K562 (cell line): ENCODE measurements around the gene POMP. TPM values are rescaled to one million over a fixed set of nuclear protein-coding genes. Genes with fewer than 3 reads are reported as not detected.

Experiments
- ATAC-seq: fragments of 200-7000 bp; cut with Tn5 transposase; 3 replicates; pipeline ENCODE4 v1.9.1; 2020; ENCODE audit warnings: moderate library complexity
- BruUV-seq: library from RNA; stranded (reverse); fragments of 400-500 nt; replicated peaks from 2 replicates; lab custom pipeline; 2021; lab: Mats Ljungman, UMichigan
- CTCF ChIA-PET: fragments of 300-600 bp; formaldehyde crosslinking; extraction: SDS; loops from one replicate; lab custom pipeline; 2021; ENCODE audit warnings: low intra/inter-chr PET ratio; lab: Yijun Ruan, JAX
- POLR2A ChIA-PET: fragments of 300-600, 350-650 bp; sonication (Branson Sonifier 250); formaldehyde crosslinking; extraction: SDS; loops from one replicate; lab custom pipeline; 2021; ENCODE audit warnings: antibody characterized with exemption, inconsistent platforms; lab: Yijun Ruan, JAX
- DNase-seq, 4 experiments: peaks; one replicate each; pipeline versions ENCODE4 v3.0.0 to v3.0.0-alpha.2; 2011 to 2018; ENCODE audit warnings: low spot score in 3 of 4, mixed read lengths in 3 of 4; ENCODE audit errors: extremely low read depth in 1 of 4
- FAIRE-seq: peaks from 2 replicates; lab custom pipeline; 2011; peaks lifted over from hg19 to GRCh38; lab: Jason Lieb, UNC
- H2AFZ ChIP-seq: 2 replicates; pipeline ENCODE4 v1.6.0; 2011; ENCODE audit warnings: low read depth, low read length, control low read depth, inconsistent platforms
- H3K27ac ChIP-seq: fragments of 200-600 bp; 3 replicates; pipeline ENCODE4 v1.8.0; 2011; ENCODE audit warnings: low read depth, mild to moderate bottlenecking, control low read depth, inconsistent platforms, low read length, moderate library complexity, mixed read lengths; ENCODE audit errors: extremely low read depth
- H3K27me3 ChIP-seq, 2 experiments: fragments of 300-600 bp in 1 of 2; 2 replicates in 1 of 2; 3 replicates in 1 of 2; pipeline versions ENCODE4 v1.6.0 to v1.8.0; 2011; ENCODE audit warnings: inconsistent platforms in 2 of 2, low read length in 2 of 2, mild to moderate bottlenecking in 1 of 2, mixed read lengths in 1 of 2, moderate library complexity in 1 of 2; ENCODE audit not compliant: control insufficient read depth in 2 of 2, insufficient read depth in 2 of 2
- H3K36me3 ChIP-seq: fragments of 300-600 bp; 3 replicates; pipeline ENCODE4 v1.8.0; 2011; ENCODE audit warnings: mild to moderate bottlenecking, low read length, inconsistent platforms; ENCODE audit not compliant: control insufficient read depth, insufficient read depth
- H3K4me1 ChIP-seq, 2 experiments: fragments of 200-600 bp in 1 of 2; replicated peaks in 1 of 2; 2 replicates in 1 of 2; 3 replicates in 1 of 2; pipeline versions ENCODE4 v1.5.1 to v1.8.0; 2011; ENCODE audit warnings: inconsistent platforms in 2 of 2, low read length in 2 of 2, mild to moderate bottlenecking in 1 of 2, mixed read lengths in 1 of 2, moderate library complexity in 1 of 2; ENCODE audit not compliant: control insufficient read depth in 2 of 2, insufficient read depth in 2 of 2
- H3K4me2 ChIP-seq: 2 replicates; pipeline ENCODE4 v1.6.1; 2011; ENCODE audit warnings: low read length, control low read depth, inconsistent platforms, mixed read lengths; ENCODE audit not compliant: insufficient read depth
- H3K4me3 ChIP-seq: fragments of 200-600 bp; sonication (generic), shearing (Covaris generic); 2 replicates; pipeline ENCODE4 v1.5.1; 2016; ENCODE audit warnings: control low read depth, inconsistent platforms
- H3K79me2 ChIP-seq: fragments of 200-600 bp; 3 replicates; pipeline ENCODE4 v1.8.0; 2011; ENCODE audit warnings: low read length, inconsistent platforms; ENCODE audit not compliant: control insufficient read depth, insufficient read depth
- H3K9ac ChIP-seq, 2 experiments: 2 replicates each; pipeline versions ENCODE4 v1.6.0 to v1.6.1; 2011; ENCODE audit warnings: low read depth in 2 of 2, low read length in 2 of 2, control low read depth in 1 of 2, inconsistent platforms in 1 of 2, mild to moderate bottlenecking in 1 of 2, mixed read lengths in 1 of 2; ENCODE audit not compliant: insufficient read depth in 1 of 2
- H3K9me1 ChIP-seq: one replicate; pipeline ENCODE4 v1.6.0; 2011; ENCODE audit warnings: inconsistent platforms, mild to moderate bottlenecking, low read length, moderate library complexity; ENCODE audit not compliant: control insufficient read depth, insufficient read depth
- H3K9me3 ChIP-seq: replicated peaks from 2 replicates; pipeline ENCODE4 v1.5.1; 2011; ENCODE audit warnings: low read depth, low read length, inconsistent platforms; ENCODE audit not compliant: control insufficient read depth, insufficient read depth
- H4K20me1 ChIP-seq: replicated peaks from 2 replicates; pipeline ENCODE4 v1.6.1; 2011; ENCODE audit warnings: low read length, inconsistent platforms, mixed read lengths; ENCODE audit not compliant: control insufficient read depth, insufficient read depth
- ATF4 ChIP-seq: fragments of 450-650 bp; formaldehyde crosslinking; IDR thresholded peaks from 2 replicates; pipeline ENCODE4 v1.4.0; 2022; ENCODE audit warnings: mild to moderate bottlenecking, moderate library complexity
- NR2C2 ChIP-seq, 2 experiments: fragments of 200-800 bp in 1 of 2; sonication (Bioruptor generic) in 1 of 2; sonication (generic) in 1 of 2; formaldehyde crosslinking in 1 of 2; IDR thresholded peaks; 2 replicates each; pipeline versions ENCODE4 v1.6.1 to v1.8.0; 2016 to 2022; ENCODE audit warnings: mild to moderate bottlenecking in 1 of 2, missing compliant biosample characterization in 1 of 2, missing genetic modification characterization in 1 of 2, missing genetic modification reagents in 1 of 2
- RBM15 ChIP-seq: fragments of 200-400 bp; formaldehyde crosslinking; IDR thresholded peaks from 2 replicates; pipeline ENCODE4 v1.6.1; 2018; ENCODE audit warnings: mild to moderate bottlenecking, low read length, moderate library complexity; ENCODE audit not compliant: insufficient read depth
- ZFP91 ChIP-seq: sonication (generic); formaldehyde crosslinking; IDR thresholded peaks from 2 replicates; pipeline ENCODE4 v1.8.0; 2022; ENCODE audit warnings: mild to moderate bottlenecking, missing genetic modification reagents
- WGBS: fragments of 100-300 bp; shearing (Covaris generic); methylation state at CpG from one replicate; pipeline ENCODE4 v1.1.6; 2016; ENCODE audit warnings: low coverage, mixed read lengths; ENCODE audit not compliant: insufficient coverage; ENCODE audit errors: missing lambda C conversion rate; 5-methylcytosine and 5-hydroxymethylcytosine counted together
- in situ Hi-C: fragments of 300-500 bp; cut with MboI; formaldehyde crosslinking; loops from 4 replicates; pipeline ENCODE4 v1.15.0; 2018; ENCODE audit warnings: inconsistent platforms, mixed read lengths
- intact Hi-C: fragments of 100-400 bp; cut with micrococcal nuclease; formaldehyde crosslinking; loops from 2 replicates; pipeline ENCODE4 v1.14.2; 2022
- polyA plus RNA-seq, 8 experiments: library from polyadenylated mRNA; depleted of rRNA in 4 of 8; stranded (reverse) in 5 of 8; unstranded in 3 of 8; fragments of >200 nt; fragmentation: Nextera tagmentation in 2 of 8; fragmentation: Illumina TruSeq in 1 of 8; extraction: Ambion mirVana in 2 of 8; extraction: Trizol in 1 of 8; gene quantifications; 2 replicates each; pipeline versions ENCODE4 v1.2.1 to v1.2.3, GENCODE V29; 2011 to 2014; ENCODE audit warnings: inconsistent platforms in 1 of 8, missing spikeins in 1 of 8
- total RNA-seq, 7 experiments: library from RNA; depleted of rRNA in 6 of 7; stranded (reverse); fragments of >200 nt in 6 of 7; fragmentation: Illumina TruSeq in 2 of 7; extraction: Trizol in 2 of 7; gene quantifications; 2 replicates each; pipeline versions ENCODE4 v1.2.1 to v1.2.3, GENCODE V29; 2011 to 2021; ENCODE audit warnings: low replicate concordance in 1 of 7

POMP gene
- total and polyA plus RNA-seq, 9 of the 15 experiments (the other 6 are each of a cell fraction or from before 2014, with no cell fraction given): 69.2 to 647 (median 118) TPM

DNA sequence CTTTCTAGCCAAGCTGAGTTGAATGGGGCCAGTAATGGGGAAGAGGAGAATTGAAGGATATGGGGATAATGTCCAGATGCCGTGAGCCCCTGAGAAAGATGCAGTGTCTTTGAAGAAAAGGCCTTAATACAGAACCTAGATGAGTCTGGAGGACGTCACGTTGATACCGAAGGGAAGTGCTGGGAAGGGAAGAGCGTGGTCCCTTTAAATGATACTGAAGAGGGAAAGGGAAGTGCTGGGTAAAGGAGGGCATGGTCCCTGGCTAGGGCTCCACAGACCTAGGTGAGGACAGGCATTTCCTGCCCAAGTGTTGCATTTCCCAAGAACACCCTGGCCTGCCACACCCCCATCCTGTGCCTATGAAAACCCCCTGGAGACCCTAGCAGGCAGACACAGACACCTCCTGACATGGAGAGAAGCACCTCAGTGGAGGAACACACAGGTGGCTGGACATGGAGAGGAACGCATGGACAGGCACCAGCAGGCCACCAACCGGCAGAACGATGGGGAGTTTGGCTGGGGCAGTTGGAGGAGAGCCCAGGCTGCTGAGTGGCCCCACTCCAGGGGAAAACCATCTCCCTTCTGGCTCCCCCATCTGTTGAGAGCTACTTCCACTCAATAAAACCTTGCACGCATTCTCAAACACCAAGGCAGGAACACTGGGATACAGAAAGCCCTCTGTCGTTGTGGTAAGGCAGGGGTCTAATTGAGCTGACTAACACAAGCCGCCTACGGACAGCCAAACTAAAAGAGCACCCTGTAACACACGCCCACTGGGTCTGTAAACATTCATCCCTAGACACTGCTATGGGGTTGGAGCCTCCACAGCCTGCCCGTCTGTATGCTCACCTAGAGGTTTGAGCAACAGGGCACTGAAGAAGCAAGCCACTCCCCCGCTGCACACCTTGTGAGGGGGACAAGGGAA, 34.9 kb upstream of the POMP start (continued):
- TF ChIP-seq ZFP91 (peak; percentile 53; the same call in 1 of the 2 replicates), NR2C2 (CRISPR knock-in tag; IDR thresholded peaks at IDR 0.05) (no peak), NR2C2 (tag; IDR thresholded peaks at IDR 0.05) (no peak)

- peaks cover 0 to 9% of the 10 kb centered on the region in 2 experiments; a peak in 3 of 5 replicates for H3K4me1 ChIP-seq
- no peaks in the 10 kb centered on the region for H3K9me3 ChIP-seq
- BruUV-seq: no TSS peak
- no peak overlapping the region for H3K4me2 ChIP-seq
- intact Hi-C loops: no loop called here
- H3K36me3 ChIP-seq: no peaks in the 10 kb centered on the region
- no peaks in the 10 kb centered on the region for H3K27me3 ChIP-seq
- ChIA-PET CTCF (no interaction called here), POLR2A (interaction anchor here (0.6 to 0.7 kb wide), 2 partner anchors 10 to 163 kb away, joined by 3 to 4 read pairs; no protein-coding TSS in a partner anchor)
- H3K79me2 ChIP-seq: no peaks in the 10 kb centered on the region
- H3K9me1 ChIP-seq: no peaks in the 10 kb centered on the region
- FAIRE-seq (no peak), DNase-seq (no peak), ATAC-seq (no peak)
- H3K27ac ChIP-seq: no peak overlapping the region
- no peak for TF ChIP-seq ATF4 (CRISPR knock-in tag)
- TF ChIP-seq RBM15: no peak
- H3K9ac ChIP-seq: no peak overlapping the region; a peak in 1 of 4 replicates
- no peaks in the 10 kb centered on the region for H4K20me1 ChIP-seq
- in situ Hi-C loops: no loop called here
- H2AFZ ChIP-seq: peak overlapping the region; percentile 72
- WGBS: 34% methylated on average over 11 of the region's 11 CpGs
- no peak overlapping the region for H3K4me3 ChIP-seq
These were observed 34.1 kb upstream of the POMP start for GRCh38 chr13:28624707-28625432.
